SK-N-SH (cell line): ENCODE measurements around the gene CPED1. TPM values are rescaled to one million over a fixed set of nuclear protein-coding genes. Genes with fewer than 3 reads are reported as not detected.

Experiments used
- CTCF ChIA-PET: fragments of 300-600, 350-600 bp; formaldehyde crosslinking; extraction: SDS; loops from one replicate; lab custom pipeline; 2021; lab: Yijun Ruan, JAX
- POLR2A ChIA-PET: fragments of 350-600 bp; sonication (Branson Sonifier 250); formaldehyde crosslinking; extraction: SDS; loops from one replicate; lab custom pipeline; 2020; ENCODE audit warnings: antibody characterized with exemption, inconsistent platforms; lab: Yijun Ruan, JAX
- DNase-seq: peaks from one replicate; pipeline ENCODE4 v3.0.0; 2012
- H2AFZ ChIP-seq: fragments of 200-600 bp; sonication (generic); 2 replicates; pipeline ENCODE4 v1.8.1; 2016; ENCODE audit warnings: antibody characterized with exemption, mild to moderate bottlenecking, low read depth
- H3F3A ChIP-seq: fragments of 200-600 bp; sonication (generic); replicated peaks from 2 replicates; pipeline ENCODE3; 2016; ENCODE audit warnings: antibody characterized with exemption, mild to moderate bottlenecking; ENCODE audit not compliant: insufficient read depth
- H3K27ac ChIP-seq, 2 experiments: fragments of 200-500 bp in 1 of 2; fragments of 200-600 bp in 1 of 2; sonication (Bioruptor generic) in 1 of 2; sonication (generic), shearing (Covaris generic) in 1 of 2; 2 replicates each; pipeline versions ENCODE4 v1.5.1 to v1.6.1; 2014 to 2016; ENCODE audit warnings: low read depth in 2 of 2, inconsistent platforms in 1 of 2, low read length in 1 of 2, mild to moderate bottlenecking in 1 of 2, mixed read lengths in 1 of 2
- H3K27me3 ChIP-seq: fragments of 200-600 bp; sonication (generic), shearing (Covaris generic); 2 replicates; pipeline ENCODE4 v1.6.1; 2016; ENCODE audit warnings: mixed run types; ENCODE audit not compliant: insufficient read depth
- H3K36me3 ChIP-seq, 2 experiments: fragments of 200-500 bp in 1 of 2; fragments of 200-600 bp in 1 of 2; sonication (Bioruptor generic) in 1 of 2; sonication (generic) in 1 of 2; replicated peaks in 1 of 2; 2 replicates each; pipeline versions ENCODE3 to v1.5.1; 2014 to 2016; ENCODE audit warnings: low read length in 1 of 2, mild to moderate bottlenecking in 1 of 2; ENCODE audit not compliant: insufficient read depth in 2 of 2, control insufficient read depth in 1 of 2
- H3K4me1 ChIP-seq, 2 experiments: fragments of 200-500 bp in 1 of 2; fragments of 200-600 bp in 1 of 2; sonication (Bioruptor generic) in 1 of 2; sonication (generic), shearing (Covaris generic) in 1 of 2; 2 replicates each; pipeline versions ENCODE4 v1.5.1 to v1.6.1; 2014 to 2016; ENCODE audit warnings: low read depth in 1 of 2, low read length in 1 of 2, mixed run types in 1 of 2; ENCODE audit not compliant: insufficient read depth in 2 of 2, control insufficient read depth in 1 of 2
- H3K4me2 ChIP-seq: fragments of 200-600 bp; sonication (generic), shearing (Covaris generic); 2 replicates; pipeline ENCODE4 v1.6.1; 2017; ENCODE audit warnings: mixed run types
- H3K4me3 ChIP-seq, 2 experiments: fragments of 200-500 bp in 1 of 2; fragments of 200-600 bp in 1 of 2; sonication (Bioruptor generic) in 1 of 2; sonication (generic), shearing (Covaris generic) in 1 of 2; 2 replicates each; pipeline versions ENCODE4 v1.5.1 to v1.8.1; 2014 to 2016; ENCODE audit warnings: low read depth in 2 of 2, inconsistent platforms in 1 of 2, low read length in 1 of 2, mild to moderate bottlenecking in 1 of 2, mixed read lengths in 1 of 2, moderate library complexity in 1 of 2
- H3K79me2 ChIP-seq: fragments of 200-600 bp; sonication (generic); 2 replicates; pipeline ENCODE4 v1.8.1; 2017; ENCODE audit warnings: mild to moderate bottlenecking; ENCODE audit not compliant: insufficient read depth
- H3K9ac ChIP-seq: fragments of 200-600 bp; sonication (generic); 2 replicates; pipeline ENCODE4 v1.6.1; 2017; ENCODE audit warnings: mixed run types
- H3K9me2 ChIP-seq: fragments of 200-600 bp; sonication (generic); 2 replicates; pipeline ENCODE4 v1.6.1; 2017; ENCODE audit warnings: mixed run types
- H3K9me3 ChIP-seq: fragments of 200-600 bp; sonication (generic); 2 replicates; pipeline ENCODE4 v1.6.1; 2017; ENCODE audit warnings: mixed run types, mild to moderate bottlenecking, moderate library complexity
- H4K20me1 ChIP-seq: fragments of 200-600 bp; sonication (generic); 2 replicates; pipeline ENCODE4 v1.6.1; 2017; ENCODE audit warnings: mild to moderate bottlenecking, mixed run types; ENCODE audit not compliant: insufficient read depth
- EP300 ChIP-seq, 2 experiments: IDR thresholded peaks; 2 replicates each; pipeline versions ENCODE4 v1.4.0 to v1.6.1; 2012; ENCODE audit warnings: borderline replicate concordance in 1 of 2, low read depth in 1 of 2, low read length in 1 of 2
- GABPA ChIP-seq: IDR thresholded peaks from 2 replicates; pipeline ENCODE4 v1.4.0; 2012; ENCODE audit warnings: low read depth, mild to moderate bottlenecking
- JUND ChIP-seq: IDR thresholded peaks from 2 replicates; pipeline ENCODE4 v1.4.0; 2012
- MAX ChIP-seq: IDR thresholded peaks from 2 replicates; pipeline ENCODE4 v1.4.0; 2012; ENCODE audit warnings: low read depth
- NFIC ChIP-seq: IDR thresholded peaks from 2 replicates; pipeline ENCODE4 v1.4.0; 2012; ENCODE audit warnings: borderline replicate concordance
- NRF1 ChIP-seq: IDR thresholded peaks from 2 replicates; pipeline ENCODE4 v1.6.1; 2012; ENCODE audit warnings: low read depth, mild to moderate bottlenecking, low read length
- PBX3 ChIP-seq: IDR thresholded peaks from 2 replicates; pipeline ENCODE4; 2012
- RAD21 ChIP-seq: IDR thresholded peaks from 2 replicates; pipeline ENCODE4 v1.6.1; 2012; ENCODE audit warnings: mild to moderate bottlenecking, low read length
- RCOR1 ChIP-seq: fragments of 150-350 bp; IDR thresholded peaks from 2 replicates; pipeline ENCODE4 v1.6.1; 2017; ENCODE audit warnings: antibody characterized with exemption, low read length
- TCF12 ChIP-seq: IDR thresholded peaks from 2 replicates; pipeline ENCODE4 v1.4.0; 2012
- WGBS: methylation state at CpG from one replicate; pipeline ENCODE4 v1.1.6; 2017; ENCODE audit warnings: low lambda C conversion rate; 5-methylcytosine and 5-hydroxymethylcytosine counted together
- polyA plus RNA-seq, 3 experiments: library from polyadenylated mRNA; depleted of rRNA; stranded (reverse); fragments of >200 nt; gene quantifications; 2 replicates each; pipeline ENCODE4 v1.2.3, GENCODE V29; 2012
- TF ChIP-seq, protein P1 (sequence below): IDR thresholded peaks from 2 replicates; pipeline ENCODE4 v1.6.1; 2012; ENCODE audit warnings: mild to moderate bottlenecking, low read depth, low read length, moderate library complexity
- TF ChIP-seq, protein P2 (sequence below): fragments of 150-350 bp; IDR thresholded peaks from 2 replicates; pipeline ENCODE4 v1.6.1; 2016; ENCODE audit warnings: mild to moderate bottlenecking, low read depth, low read length
- TF ChIP-seq, protein P3 (sequence below): fragments of 200-600 bp; sonication (generic); IDR thresholded peaks from 2 replicates; pipeline ENCODE4 v1.6.1; 2017; ENCODE audit warnings: antibody characterized with exemption, mild to moderate bottlenecking, moderate library complexity

CPED1 gene
- polyA plus RNA-seq, 1 of the 3 experiments (the other 2 are of a cell fraction) = 4.4 TPM

GRCh38 chr7:120973849-120974248 lies 14.7 kb upstream of the CPED1 start:
- Histone ChIP-seq H3K9me2 (no peaks in the 10 kb centered on the region), H3K27me3 (no peaks in the 10 kb centered on the region), H3K4me1 (no peaks in the 10 kb centered on the region), H3K9ac (no peak overlapping the region), H3F3A (no peaks in the 10 kb centered on the region), H3K27ac (no peak overlapping the region), H4K20me1 (no peaks in the 10 kb centered on the region), H3K4me3 (no peak overlapping the region), H3K79me2 (no peaks in the 10 kb centered on the region), H3K4me2 (no peak overlapping the region), H3K36me3 (peaks cover 64 to 78% of the 10 kb centered on the region in 2 experiments), H2AFZ (no peak overlapping the region), H3K9me3 (no peaks in the 10 kb centered on the region)
- no peak for DNase-seq
- WGBS = 100% methylated on average over 1 of the region's 1 CpG
- TF ChIP-seq, protein P1, sequence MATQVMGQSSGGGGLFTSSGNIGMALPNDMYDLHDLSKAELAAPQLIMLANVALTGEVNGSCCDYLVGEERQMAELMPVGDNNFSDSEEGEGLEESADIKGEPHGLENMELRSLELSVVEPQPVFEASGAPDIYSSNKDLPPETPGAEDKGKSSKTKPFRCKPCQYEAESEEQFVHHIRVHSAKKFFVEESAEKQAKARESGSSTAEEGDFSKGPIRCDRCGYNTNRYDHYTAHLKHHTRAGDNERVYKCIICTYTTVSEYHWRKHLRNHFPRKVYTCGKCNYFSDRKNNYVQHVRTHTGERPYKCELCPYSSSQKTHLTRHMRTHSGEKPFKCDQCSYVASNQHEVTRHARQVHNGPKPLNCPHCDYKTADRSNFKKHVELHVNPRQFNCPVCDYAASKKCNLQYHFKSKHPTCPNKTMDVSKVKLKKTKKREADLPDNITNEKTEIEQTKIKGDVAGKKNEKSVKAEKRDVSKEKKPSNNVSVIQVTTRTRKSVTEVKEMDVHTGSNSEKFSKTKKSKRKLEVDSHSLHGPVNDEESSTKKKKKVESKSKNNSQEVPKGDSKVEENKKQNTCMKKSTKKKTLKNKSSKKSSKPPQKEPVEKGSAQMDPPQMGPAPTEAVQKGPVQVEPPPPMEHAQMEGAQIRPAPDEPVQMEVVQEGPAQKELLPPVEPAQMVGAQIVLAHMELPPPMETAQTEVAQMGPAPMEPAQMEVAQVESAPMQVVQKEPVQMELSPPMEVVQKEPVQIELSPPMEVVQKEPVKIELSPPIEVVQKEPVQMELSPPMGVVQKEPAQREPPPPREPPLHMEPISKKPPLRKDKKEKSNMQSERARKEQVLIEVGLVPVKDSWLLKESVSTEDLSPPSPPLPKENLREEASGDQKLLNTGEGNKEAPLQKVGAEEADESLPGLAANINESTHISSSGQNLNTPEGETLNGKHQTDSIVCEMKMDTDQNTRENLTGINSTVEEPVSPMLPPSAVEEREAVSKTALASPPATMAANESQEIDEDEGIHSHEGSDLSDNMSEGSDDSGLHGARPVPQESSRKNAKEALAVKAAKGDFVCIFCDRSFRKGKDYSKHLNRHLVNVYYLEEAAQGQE = no peak
- TF ChIP-seq NRF1 (no peak), GABPA (no peak), MAX (no peak)
- ChIA-PET CTCF (interaction anchor here (1.0 to 4.7 kb wide), 3 partner anchors 13 to 107 kb away, joined by 4 to 41 read pairs (median 5); partner anchors contain the start of gene CPED1), POLR2A (no interaction called here)

DNA sequence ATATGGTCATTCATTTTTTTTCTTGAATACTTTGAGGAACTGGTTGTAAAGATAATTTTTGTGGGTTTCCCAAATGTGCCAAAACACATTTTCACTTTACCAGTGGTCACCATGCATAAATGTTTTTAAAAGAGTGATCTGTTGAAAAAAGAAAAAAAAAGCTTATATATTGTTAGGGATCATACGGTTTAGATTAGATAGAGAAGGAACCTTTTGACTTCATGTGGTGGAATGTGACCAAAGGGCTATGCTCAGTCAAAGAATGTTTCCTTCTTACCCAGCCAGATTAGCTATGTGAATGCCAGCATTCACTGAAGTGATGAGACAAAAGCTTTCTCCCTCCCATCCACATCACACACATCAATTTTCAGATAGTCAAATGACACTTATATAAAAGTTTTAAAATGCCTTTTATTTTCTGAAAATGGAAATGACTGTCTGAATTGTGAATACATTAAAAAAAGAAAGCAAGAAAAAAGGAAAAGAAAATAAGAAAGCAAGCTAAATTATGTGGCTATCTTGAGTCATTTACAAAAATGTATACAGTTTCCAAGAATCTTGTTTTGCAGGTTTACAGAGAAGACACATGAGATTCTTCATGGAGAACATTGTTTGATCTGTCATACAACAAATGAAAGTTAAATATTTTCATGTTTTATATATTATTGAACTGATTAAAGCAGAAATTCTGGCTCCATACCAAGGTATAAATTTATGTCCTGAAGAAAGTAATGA lies 8.6 kb upstream of the CPED1 start:
- Histone ChIP-seq H3K27me3 (no peaks in the 10 kb centered on the region), H3K4me1 (peaks cover 0 to 1% of the 10 kb centered on the region in 2 experiments; a peak in 1 of 4 replicates), H3K9me2 (no peaks in the 10 kb centered on the region), H4K20me1 (no peaks in the 10 kb centered on the region), H3K79me2 (no peaks in the 10 kb centered on the region), H3K9me3 (no peaks in the 10 kb centered on the region), H3K9ac (no peak overlapping the region), H3K36me3 (peaks cover 19 to 21% of the 10 kb centered on the region in 2 experiments), H3K4me3 (no peak overlapping the region), H3F3A (peaks cover 14% of the 10 kb centered on the region), H3K4me2 (0 out of 2 replicates have a peak overlapping the region, but pooled peaks have one; percentile 1), H2AFZ (no peak overlapping the region), H3K27ac (peak overlapping the region in 1 of 2 experiments; percentile 12; a peak in 2 of 4 replicates)
- ChIA-PET POLR2A (interaction anchor here (1.3 kb wide), 1 partner anchor 29 kb away, joined by 4 read pairs; the partner anchor contains the start of gene ING3), CTCF (interaction anchor here (0.5 to 2.1 kb wide), 8 partner anchors 8 to 1362 kb away, joined by 3 to 7 read pairs (median 3); partner anchors contain the start of gene CPED1)
- DNase-seq = no peak
- TF ChIP-seq RCOR1 (no peak), TCF12 (peak; percentile 59; the same call in 1 of the 2 replicates), JUND (0 out of 2 replicates have a peak, but pooled peaks have one; percentile 10), NFIC (peak; percentile 17; the same call in 1 of the 2 replicates), PBX3 (0 out of 2 replicates have a peak, but pooled peaks have one; percentile 11), RAD21 (no peak), EP300 (IDR thresholded peaks at IDR 0.05; ENCODE audit: borderline replicate concordance in 1 of 2, low read depth in 1 of 2, low read length in 1 of 2) (0 out of 4 replicates have a peak, but pooled peaks of 1 of the 2 experiments have one; percentile 9)
- TF ChIP-seq, protein P2, sequence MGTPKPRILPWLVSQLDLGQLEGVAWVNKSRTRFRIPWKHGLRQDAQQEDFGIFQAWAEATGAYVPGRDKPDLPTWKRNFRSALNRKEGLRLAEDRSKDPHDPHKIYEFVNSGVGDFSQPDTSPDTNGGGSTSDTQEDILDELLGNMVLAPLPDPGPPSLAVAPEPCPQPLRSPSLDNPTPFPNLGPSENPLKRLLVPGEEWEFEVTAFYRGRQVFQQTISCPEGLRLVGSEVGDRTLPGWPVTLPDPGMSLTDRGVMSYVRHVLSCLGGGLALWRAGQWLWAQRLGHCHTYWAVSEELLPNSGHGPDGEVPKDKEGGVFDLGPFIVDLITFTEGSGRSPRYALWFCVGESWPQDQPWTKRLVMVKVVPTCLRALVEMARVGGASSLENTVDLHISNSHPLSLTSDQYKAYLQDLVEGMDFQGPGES = no peak
- TF ChIP-seq, protein P3, sequence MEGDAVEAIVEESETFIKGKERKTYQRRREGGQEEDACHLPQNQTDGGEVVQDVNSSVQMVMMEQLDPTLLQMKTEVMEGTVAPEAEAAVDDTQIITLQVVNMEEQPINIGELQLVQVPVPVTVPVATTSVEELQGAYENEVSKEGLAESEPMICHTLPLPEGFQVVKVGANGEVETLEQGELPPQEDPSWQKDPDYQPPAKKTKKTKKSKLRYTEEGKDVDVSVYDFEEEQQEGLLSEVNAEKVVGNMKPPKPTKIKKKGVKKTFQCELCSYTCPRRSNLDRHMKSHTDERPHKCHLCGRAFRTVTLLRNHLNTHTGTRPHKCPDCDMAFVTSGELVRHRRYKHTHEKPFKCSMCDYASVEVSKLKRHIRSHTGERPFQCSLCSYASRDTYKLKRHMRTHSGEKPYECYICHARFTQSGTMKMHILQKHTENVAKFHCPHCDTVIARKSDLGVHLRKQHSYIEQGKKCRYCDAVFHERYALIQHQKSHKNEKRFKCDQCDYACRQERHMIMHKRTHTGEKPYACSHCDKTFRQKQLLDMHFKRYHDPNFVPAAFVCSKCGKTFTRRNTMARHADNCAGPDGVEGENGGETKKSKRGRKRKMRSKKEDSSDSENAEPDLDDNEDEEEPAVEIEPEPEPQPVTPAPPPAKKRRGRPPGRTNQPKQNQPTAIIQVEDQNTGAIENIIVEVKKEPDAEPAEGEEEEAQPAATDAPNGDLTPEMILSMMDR = no peak
- WGBS = 54% methylated on average over 1 of the region's 1 CpG
